ENCODE results near the gene SRP9. TPM values are rescaled to one million over a fixed set of nuclear protein-coding genes. Genes with fewer than 3 reads are reported as not detected.

The SRP9 gene, protein sequence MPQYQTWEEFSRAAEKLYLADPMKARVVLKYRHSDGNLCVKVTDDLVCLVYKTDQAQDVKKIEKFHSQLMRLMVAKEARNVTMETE
- total RNA-seq: 100 to 1,000 TPM; 196 to 297 (median 260) TPM

DNA sequence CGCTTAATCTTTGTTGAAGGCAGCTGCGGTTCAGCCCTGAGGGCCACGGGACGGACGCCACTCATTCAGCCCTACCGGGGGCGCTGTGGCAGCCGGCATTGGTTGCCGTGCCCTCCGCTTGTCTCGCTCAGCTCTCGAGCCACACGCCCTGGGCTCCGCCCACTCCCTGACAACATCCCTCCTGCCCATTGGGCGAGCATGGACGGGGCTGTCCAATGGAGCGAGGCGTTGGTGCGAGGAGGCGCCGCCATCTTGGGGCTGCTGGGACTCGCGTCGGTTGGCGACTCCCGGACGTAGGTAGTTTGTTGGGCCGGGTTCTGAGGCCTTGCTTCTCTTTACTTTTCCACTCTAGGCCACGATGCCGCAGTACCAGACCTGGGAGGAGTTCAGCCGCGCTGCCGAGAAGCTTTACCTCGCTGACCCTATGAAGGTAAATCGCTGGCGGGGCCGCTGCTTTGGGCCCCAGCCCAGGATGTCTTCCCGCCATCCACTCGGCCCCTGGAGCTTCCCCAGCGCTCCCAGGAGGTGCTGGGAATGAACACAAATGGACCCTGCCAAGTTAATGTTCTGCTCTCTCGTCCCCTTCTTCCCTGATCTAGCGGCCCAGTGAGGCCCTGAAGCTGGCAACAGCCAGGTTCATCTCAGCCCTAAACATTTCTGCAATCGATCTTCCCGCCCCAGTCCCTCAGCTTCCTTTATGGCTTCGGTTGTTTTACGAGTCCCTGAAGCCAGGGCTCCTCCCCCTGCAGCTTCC lies at the start of gene SRP9:
Gene SRP9, plus strand, starts transcription at position 244 of the 754 bp plus-strand sequence. Its CDS starts 115 bp downstream, at position 359.
- peak within 1 kb of the TSS; percentile 73 to 97 (median 91) for H3K27ac ChIP-seq
- TF ChIP-seq POLR2A (IDR thresholded peaks at IDR 0.05): peak in 1 of 2 donors; percentile 87
- TF ChIP-seq, protein P1, sequence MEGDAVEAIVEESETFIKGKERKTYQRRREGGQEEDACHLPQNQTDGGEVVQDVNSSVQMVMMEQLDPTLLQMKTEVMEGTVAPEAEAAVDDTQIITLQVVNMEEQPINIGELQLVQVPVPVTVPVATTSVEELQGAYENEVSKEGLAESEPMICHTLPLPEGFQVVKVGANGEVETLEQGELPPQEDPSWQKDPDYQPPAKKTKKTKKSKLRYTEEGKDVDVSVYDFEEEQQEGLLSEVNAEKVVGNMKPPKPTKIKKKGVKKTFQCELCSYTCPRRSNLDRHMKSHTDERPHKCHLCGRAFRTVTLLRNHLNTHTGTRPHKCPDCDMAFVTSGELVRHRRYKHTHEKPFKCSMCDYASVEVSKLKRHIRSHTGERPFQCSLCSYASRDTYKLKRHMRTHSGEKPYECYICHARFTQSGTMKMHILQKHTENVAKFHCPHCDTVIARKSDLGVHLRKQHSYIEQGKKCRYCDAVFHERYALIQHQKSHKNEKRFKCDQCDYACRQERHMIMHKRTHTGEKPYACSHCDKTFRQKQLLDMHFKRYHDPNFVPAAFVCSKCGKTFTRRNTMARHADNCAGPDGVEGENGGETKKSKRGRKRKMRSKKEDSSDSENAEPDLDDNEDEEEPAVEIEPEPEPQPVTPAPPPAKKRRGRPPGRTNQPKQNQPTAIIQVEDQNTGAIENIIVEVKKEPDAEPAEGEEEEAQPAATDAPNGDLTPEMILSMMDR (IDR thresholded peaks at IDR 0.05): peak; percentile 68 to 94 (median 88)
- H3K27me3 ChIP-seq: no peaks in the 10 kb centered on the region
- no peaks in the 10 kb centered on the region for H3K9me3 ChIP-seq
- H3K4me3 ChIP-seq (replicated peaks in 1 of 3): peak within 1 kb of the TSS; percentile 4 to 52 (median 27)
- peak; percentile 99 to 100 for DNase-seq
- 1% methylated on average over 12 to 25 of the region's 46 CpGs for WGBS, 2 donors
- peaks cover 26 to 27% of the 10 kb centered on the region in 2 donors for H3K4me1 ChIP-seq
- H3K36me3 ChIP-seq: no peaks in the 10 kb centered on the region
- intact Hi-C loops (cut with DNase I): loop anchor here (2.0 to 10.0 kb wide), 4 partner anchors 67 to 217 kb away; partner anchors contain the start of genes ENAH and SDE2

DNA sequence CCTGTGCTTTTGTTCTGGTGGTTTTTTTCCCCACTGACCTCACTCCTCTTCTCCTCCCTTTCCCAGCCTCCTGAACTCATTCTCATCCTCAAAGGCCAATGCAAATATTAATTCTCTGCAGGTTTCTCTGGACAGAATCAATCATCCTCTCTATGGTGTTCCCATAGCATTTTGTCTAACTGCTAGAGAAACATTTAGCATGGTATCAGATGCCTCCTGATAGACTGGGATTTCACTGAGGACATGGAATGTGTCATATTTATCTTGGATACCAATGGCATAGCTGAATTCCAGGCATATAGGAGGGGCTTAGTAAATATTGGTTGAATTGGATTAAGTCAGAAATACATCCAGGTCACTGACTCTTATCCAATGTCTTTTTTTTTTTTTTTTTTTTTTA lies 46.1 kb upstream of the SRP9 start:
- Histone ChIP-seq H3K27ac (no peak overlapping the region), H3K36me3 (no peaks in the 10 kb centered on the region), H3K27me3 (no peaks in the 10 kb centered on the region), H3K9me3 (no peaks in the 10 kb centered on the region), H3K4me1 (peaks cover 16 to 22% of the 10 kb centered on the region in 2 donors), H3K4me3 (replicated peaks in 1 of 3) (no peak overlapping the region)
- no peak for DNase-seq
- intact Hi-C loops (cut with DNase I): no loop called here
- TF ChIP-seq POLR2A (IDR thresholded peaks at IDR 0.05): no peak
- TF ChIP-seq, protein P1 (IDR thresholded peaks at IDR 0.05): no peak

DNA sequence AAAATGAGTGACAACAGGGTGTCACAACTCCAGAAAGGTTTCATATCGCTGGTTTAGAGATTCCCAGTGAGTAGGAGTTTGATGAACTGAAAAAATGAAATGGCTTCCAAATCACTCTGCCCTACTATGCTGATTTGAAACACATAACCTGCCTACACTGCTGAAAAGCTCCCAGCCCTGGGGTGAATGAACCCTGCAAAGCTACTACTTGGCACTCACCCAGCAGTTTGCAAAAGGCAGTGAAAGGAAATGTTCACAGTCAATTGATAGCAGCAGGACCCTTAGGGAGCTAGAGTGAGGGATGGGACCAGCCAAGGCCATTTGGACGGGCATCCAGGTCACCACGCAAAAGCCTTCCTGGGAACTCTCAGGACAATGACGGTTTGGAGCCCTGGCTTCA lies 44.4 kb upstream of the SRP9 start:
- H3K4me1 ChIP-seq: peaks cover 21 to 32% of the 10 kb centered on the region in 2 donors
- DNase-seq: peak; percentile 24 to 44
- no peaks in the 10 kb centered on the region for H3K36me3 ChIP-seq
- no peak overlapping the region for H3K27ac ChIP-seq
- intact Hi-C loops (cut with DNase I): no loop called here
- H3K4me3 ChIP-seq (replicated peaks in 1 of 3): no peak overlapping the region
- WGBS, 2 donors: 44 to 52% methylated on average over 4 of the region's 4 CpGs
- no peaks in the 10 kb centered on the region for H3K27me3 ChIP-seq
- TF ChIP-seq POLR2A (IDR thresholded peaks at IDR 0.05): no peak
- TF ChIP-seq, protein P1 (IDR thresholded peaks at IDR 0.05): no peak
- no peaks in the 10 kb centered on the region for H3K9me3 ChIP-seq

DNA sequence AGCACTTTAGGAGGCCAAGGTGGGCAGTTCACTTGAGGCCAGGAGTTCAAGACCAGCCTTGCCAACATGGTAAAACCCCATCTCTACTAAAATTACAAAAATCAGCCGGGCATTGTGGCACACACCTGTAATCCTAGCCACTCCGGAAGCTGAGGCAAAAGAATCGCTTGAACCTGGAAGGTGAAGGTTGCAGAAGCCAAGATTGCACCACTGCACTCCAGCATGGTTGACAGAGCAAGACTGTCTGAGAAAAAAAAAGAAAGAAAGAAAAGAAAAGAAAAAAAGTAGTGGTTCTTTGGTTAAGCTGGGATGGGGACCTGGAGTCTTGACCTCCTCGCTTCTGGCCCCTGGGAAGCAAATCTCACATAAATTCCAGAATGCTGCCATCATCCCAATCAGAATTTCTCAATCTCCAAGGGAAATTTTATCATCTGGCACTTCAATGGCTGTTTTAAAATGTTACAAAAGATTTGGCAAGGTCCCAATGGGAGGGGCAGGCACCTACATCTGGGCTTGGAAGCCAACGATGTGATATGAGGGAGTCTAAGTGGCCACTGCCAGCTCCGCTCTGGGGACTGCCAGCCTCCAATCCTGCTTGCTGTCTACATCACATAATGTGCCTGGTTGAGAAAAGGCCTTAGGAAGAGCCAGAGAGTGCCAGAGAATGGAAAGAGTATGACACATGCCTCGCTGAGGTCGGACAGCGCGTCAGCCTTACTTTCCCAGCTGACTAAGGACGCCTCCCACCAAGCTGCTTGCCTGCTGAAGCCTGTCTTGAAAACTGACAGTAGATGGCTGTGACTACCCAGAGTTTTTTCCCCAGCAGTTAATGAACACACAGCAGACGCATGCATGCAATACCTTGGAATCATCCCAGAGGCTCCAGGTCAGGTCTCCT lies 42.1 kb upstream of the SRP9 start:
- no peaks in the 10 kb centered on the region for H3K9me3 ChIP-seq
- peak overlapping the region in 2 of 3 donors; percentile 5 to 39 for H3K27ac ChIP-seq
- no peaks in the 10 kb centered on the region for H3K27me3 ChIP-seq
- H3K4me1 ChIP-seq: peaks cover 21 to 32% of the 10 kb centered on the region in 2 donors
- no peak for TF ChIP-seq POLR2A (IDR thresholded peaks at IDR 0.05)
- TF ChIP-seq, protein P1 (IDR thresholded peaks at IDR 0.05): no peak
- 54 to 62% methylated on average over 11 to 12 of the region's 12 CpGs for WGBS, 2 donors
- H3K4me3 ChIP-seq (replicated peaks in 1 of 3): no peak overlapping the region
- DNase-seq: peak; percentile 34 to 57
- intact Hi-C loops (cut with DNase I): no loop called here
- no peaks in the 10 kb centered on the region for H3K36me3 ChIP-seq
